K562 (cell line): Measurements from ENCODE around the gene FHL1. TPM values are rescaled to one million over a fixed set of nuclear protein-coding genes. Genes with fewer than 3 reads are reported as not detected.
A peak's percentile ranks its signal among the peaks of the same experiment; 100 is the strongest.

Experiments
- ARID3B ChIP-seq: fragments of 250-450 bp; sonication (Bioruptor Pico); IDR thresholded peaks from 2 replicates; pipeline ENCODE4 v1.4.0; 2020; ENCODE audit warnings: borderline replicate concordance
- CEBPG ChIP-seq, 3 experiments: fragments of 200-800 bp in 1 of 3; sonication (Bioruptor generic) in 1 of 3; sonication (generic) in 1 of 3; formaldehyde crosslinking in 1 of 3; IDR thresholded peaks in 2 of 3; conservative IDR thresholded peaks in 1 of 3; 2 replicates each; pipeline versions ENCODE4 v1.6.1 to v1.8.0; 2016 to 2022; ENCODE audit warnings: missing compliant biosample characterization in 2 of 3, missing genetic modification characterization in 2 of 3, mild to moderate bottlenecking in 1 of 3, missing genetic modification reagents in 1 of 3
- HDAC1 ChIP-seq, 2 experiments: fragments of 450-650 bp; IDR thresholded peaks; 2 replicates each; pipeline ENCODE4 v1.6.1; 2016 to 2017; ENCODE audit warnings: inconsistent platforms in 1 of 2, mild to moderate bottlenecking in 1 of 2, moderate library complexity in 1 of 2
- HMGN3 ChIP-seq: IDR thresholded peaks from 2 replicates; pipeline ENCODE4 v1.6.1; 2011; ENCODE audit warnings: borderline replicate concordance, low read depth, mild to moderate bottlenecking, mixed read lengths, low read length; ENCODE audit not compliant: insufficient read length; ENCODE audit errors: extremely low read depth
- KLF16 ChIP-seq: IDR thresholded peaks from 2 replicates; pipeline ENCODE4 v1.6.1; 2016; ENCODE audit warnings: antibody characterized with exemption
- NFATC3 ChIP-seq: fragments of 450-650 bp; IDR thresholded peaks from 2 replicates; pipeline ENCODE4 v1.6.1; 2017; ENCODE audit warnings: mild to moderate bottlenecking
- NFE2L1 ChIP-seq: fragments of 450-650 bp; IDR thresholded peaks from 2 replicates; pipeline ENCODE4 v1.6.1; 2016; ENCODE audit warnings: missing genetic modification characterization, low read depth, mild to moderate bottlenecking, missing compliant biosample characterization, moderate library complexity, borderline replicate concordance
- POLR3A ChIP-seq: IDR thresholded peaks from 2 replicates; pipeline ENCODE4 v1.6.1; 2011; ENCODE audit warnings: borderline replicate concordance, mild to moderate bottlenecking, moderate library complexity; ENCODE audit not compliant: insufficient read length, insufficient read depth; ENCODE audit errors: extremely low read depth
- PTBP1 ChIP-seq: fragments of 200-400 bp; formaldehyde crosslinking; IDR thresholded peaks from 2 replicates; pipeline ENCODE4 v1.6.1; 2017; ENCODE audit warnings: low read depth, low read length
- STAT5B ChIP-seq: fragments of 250-450 bp; sonication (Bioruptor Pico); IDR thresholded peaks from 2 replicates; pipeline ENCODE4 v1.8.0; 2021; ENCODE audit warnings: mild to moderate bottlenecking, inconsistent platforms
- ZNF134 ChIP-seq: fragments of 250-450 bp; sonication (Bioruptor Pico); conservative IDR thresholded peaks from 2 replicates; pipeline ENCODE4 v1.4.0; 2020
- ZNF143 ChIP-seq: sonication (generic); formaldehyde crosslinking; IDR thresholded peaks from 2 replicates; pipeline ENCODE4 v1.9.0; 2022; ENCODE audit warnings: mild to moderate bottlenecking, missing genetic modification reagents
- ZNF668 ChIP-seq: fragments of 250-450 bp; sonication (Bioruptor Pico); IDR thresholded peaks from 2 replicates; pipeline ENCODE4 v1.8.0; 2022; ENCODE audit warnings: mild to moderate bottlenecking, inconsistent platforms
- polyA plus RNA-seq, 8 experiments: library from polyadenylated mRNA; depleted of rRNA in 4 of 8; stranded (reverse) in 5 of 8; unstranded in 3 of 8; fragments of >200 nt; fragmentation: Nextera tagmentation in 2 of 8; fragmentation: Illumina TruSeq in 1 of 8; extraction: Ambion mirVana in 2 of 8; extraction: Trizol in 1 of 8; gene quantifications; 2 replicates each; pipeline versions ENCODE4 v1.2.1 to v1.2.3, GENCODE V29; 2011 to 2014; ENCODE audit warnings: inconsistent platforms in 1 of 8, missing spikeins in 1 of 8
- total RNA-seq, 7 experiments: library from RNA; depleted of rRNA in 6 of 7; stranded (reverse); fragments of >200 nt in 6 of 7; fragmentation: Illumina TruSeq in 2 of 7; extraction: Trizol in 2 of 7; gene quantifications; 2 replicates each; pipeline versions ENCODE4 v1.2.1 to v1.2.3, GENCODE V29; 2011 to 2021; ENCODE audit warnings: low replicate concordance in 1 of 7
- TF ChIP-seq, protein P1 (sequence below): fragments of 450-650 bp; formaldehyde crosslinking; IDR thresholded peaks from 2 replicates; pipeline ENCODE4 v1.4.0; 2020; ENCODE audit warnings: mild to moderate bottlenecking, moderate library complexity
- TF ChIP-seq, protein P2 (sequence below): fragments of 200-800 bp; sonication (Bioruptor generic); IDR thresholded peaks from 2 replicates; pipeline ENCODE4 v1.6.1; 2016; ENCODE audit warnings: missing genetic modification characterization, missing compliant biosample characterization
- TF ChIP-seq, protein P3 (sequence below): conservative IDR thresholded peaks from 2 replicates; pipeline ENCODE4 v1.6.1; 2011; ENCODE audit warnings: low read depth, mild to moderate bottlenecking, low read length; ENCODE audit not compliant: control insufficient read depth

Gene FHL1
- total and polyA plus RNA-seq, 9 of the 15 experiments (the other 6 are each of a cell fraction or from before 2014, with no cell fraction given) = 0.03 to 3.0 (median 0.13) TPM; not detected in 1

GRCh38 chrX:136130931-136131833, 16.2 kb upstream of the FHL1 start (continued):
- TF ChIP-seq ARID3B (CRISPR knock-in tag) = no peak
- 0 out of 2 replicates have a peak, but pooled peaks have one; percentile 20 for TF ChIP-seq KLF16
- no peak for TF ChIP-seq POLR3A
- no peak for TF ChIP-seq STAT5B
- TF ChIP-seq ZNF143 = no peak
- TF ChIP-seq, protein P1, sequence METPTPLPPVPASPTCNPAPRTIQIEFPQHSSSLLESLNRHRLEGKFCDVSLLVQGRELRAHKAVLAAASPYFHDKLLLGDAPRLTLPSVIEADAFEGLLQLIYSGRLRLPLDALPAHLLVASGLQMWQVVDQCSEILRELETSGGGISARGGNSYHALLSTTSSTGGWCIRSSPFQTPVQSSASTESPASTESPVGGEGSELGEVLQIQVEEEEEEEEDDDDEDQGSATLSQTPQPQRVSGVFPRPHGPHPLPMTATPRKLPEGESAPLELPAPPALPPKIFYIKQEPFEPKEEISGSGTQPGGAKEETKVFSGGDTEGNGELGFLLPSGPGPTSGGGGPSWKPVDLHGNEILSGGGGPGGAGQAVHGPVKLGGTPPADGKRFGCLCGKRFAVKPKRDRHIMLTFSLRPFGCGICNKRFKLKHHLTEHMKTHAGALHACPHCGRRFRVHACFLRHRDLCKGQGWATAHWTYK (CRISPR knock-in tag) = no peak
- TF ChIP-seq HDAC1 (IDR thresholded peaks at IDR 0.05) = 0 out of 4 replicates have a peak, but pooled peaks of 1 of the 2 experiments have one; percentile 44
- no peak for TF ChIP-seq NFE2L1 (tag)
- no peak for TF ChIP-seq HMGN3
- TF ChIP-seq NFATC3 = peak; percentile 55; the same call in 1 of the 2 replicates
- TF ChIP-seq, protein P2, sequence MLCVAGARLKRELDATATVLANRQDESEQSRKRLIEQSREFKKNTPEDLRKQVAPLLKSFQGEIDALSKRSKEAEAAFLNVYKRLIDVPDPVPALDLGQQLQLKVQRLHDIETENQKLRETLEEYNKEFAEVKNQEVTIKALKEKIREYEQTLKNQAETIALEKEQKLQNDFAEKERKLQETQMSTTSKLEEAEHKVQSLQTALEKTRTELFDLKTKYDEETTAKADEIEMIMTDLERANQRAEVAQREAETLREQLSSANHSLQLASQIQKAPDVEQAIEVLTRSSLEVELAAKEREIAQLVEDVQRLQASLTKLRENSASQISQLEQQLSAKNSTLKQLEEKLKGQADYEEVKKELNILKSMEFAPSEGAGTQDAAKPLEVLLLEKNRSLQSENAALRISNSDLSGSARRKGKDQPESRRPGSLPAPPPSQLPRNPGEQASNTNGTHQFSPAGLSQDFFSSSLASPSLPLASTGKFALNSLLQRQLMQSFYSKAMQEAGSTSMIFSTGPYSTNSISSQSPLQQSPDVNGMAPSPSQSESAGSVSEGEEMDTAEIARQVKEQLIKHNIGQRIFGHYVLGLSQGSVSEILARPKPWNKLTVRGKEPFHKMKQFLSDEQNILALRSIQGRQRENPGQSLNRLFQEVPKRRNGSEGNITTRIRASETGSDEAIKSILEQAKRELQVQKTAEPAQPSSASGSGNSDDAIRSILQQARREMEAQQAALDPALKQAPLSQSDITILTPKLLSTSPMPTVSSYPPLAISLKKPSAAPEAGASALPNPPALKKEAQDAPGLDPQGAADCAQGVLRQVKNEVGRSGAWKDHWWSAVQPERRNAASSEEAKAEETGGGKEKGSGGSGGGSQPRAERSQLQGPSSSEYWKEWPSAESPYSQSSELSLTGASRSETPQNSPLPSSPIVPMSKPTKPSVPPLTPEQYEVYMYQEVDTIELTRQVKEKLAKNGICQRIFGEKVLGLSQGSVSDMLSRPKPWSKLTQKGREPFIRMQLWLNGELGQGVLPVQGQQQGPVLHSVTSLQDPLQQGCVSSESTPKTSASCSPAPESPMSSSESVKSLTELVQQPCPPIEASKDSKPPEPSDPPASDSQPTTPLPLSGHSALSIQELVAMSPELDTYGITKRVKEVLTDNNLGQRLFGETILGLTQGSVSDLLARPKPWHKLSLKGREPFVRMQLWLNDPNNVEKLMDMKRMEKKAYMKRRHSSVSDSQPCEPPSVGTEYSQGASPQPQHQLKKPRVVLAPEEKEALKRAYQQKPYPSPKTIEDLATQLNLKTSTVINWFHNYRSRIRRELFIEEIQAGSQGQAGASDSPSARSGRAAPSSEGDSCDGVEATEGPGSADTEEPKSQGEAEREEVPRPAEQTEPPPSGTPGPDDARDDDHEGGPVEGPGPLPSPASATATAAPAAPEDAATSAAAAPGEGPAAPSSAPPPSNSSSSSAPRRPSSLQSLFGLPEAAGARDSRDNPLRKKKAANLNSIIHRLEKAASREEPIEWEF (CRISPR knock-in tag) = no peak
- peak; percentile 90 for TF ChIP-seq CEBPG (CRISPR knock-in tag; IDR thresholded peaks at IDR 0.05)
- peak; percentile 88 to 98 for TF ChIP-seq CEBPG (tag; conservative IDR thresholded peaks at IDR 0.05 in 1 of 2, IDR thresholded peaks at IDR 0.05 in 1 of 2)
- no peak for TF ChIP-seq PTBP1
- TF ChIP-seq, protein P3, sequence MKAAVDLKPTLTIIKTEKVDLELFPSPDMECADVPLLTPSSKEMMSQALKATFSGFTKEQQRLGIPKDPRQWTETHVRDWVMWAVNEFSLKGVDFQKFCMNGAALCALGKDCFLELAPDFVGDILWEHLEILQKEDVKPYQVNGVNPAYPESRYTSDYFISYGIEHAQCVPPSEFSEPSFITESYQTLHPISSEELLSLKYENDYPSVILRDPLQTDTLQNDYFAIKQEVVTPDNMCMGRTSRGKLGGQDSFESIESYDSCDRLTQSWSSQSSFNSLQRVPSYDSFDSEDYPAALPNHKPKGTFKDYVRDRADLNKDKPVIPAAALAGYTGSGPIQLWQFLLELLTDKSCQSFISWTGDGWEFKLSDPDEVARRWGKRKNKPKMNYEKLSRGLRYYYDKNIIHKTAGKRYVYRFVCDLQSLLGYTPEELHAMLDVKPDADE = no peak
- no peak for TF ChIP-seq ZNF134 (CRISPR knock-in tag)
- no peak for TF ChIP-seq ZNF668 (CRISPR knock-in tag)
